GM12878 (cell line): ENCODE data around the gene RSL24D1. TPM values are rescaled to one million over a fixed set of nuclear protein-coding genes. Genes with fewer than 3 reads are reported as not detected.

ENCODE experiments used
- ATF7 ChIP-seq: fragments of 450-650 bp; IDR thresholded peaks from 2 replicates; pipeline ENCODE4 v1.6.1; 2016; ENCODE audit warnings: low read depth, mild to moderate bottlenecking
- BCLAF1 ChIP-seq: fragments of 450-650 bp; IDR thresholded peaks from 2 replicates; pipeline ENCODE4 v1.6.1; 2017; ENCODE audit warnings: antibody characterized with exemption, mild to moderate bottlenecking, moderate library complexity
- CBX5 ChIP-seq: sonication (generic); IDR thresholded peaks from 2 replicates; pipeline ENCODE4 v1.6.1; 2016; ENCODE audit warnings: low read depth, moderate library complexity, mild to moderate bottlenecking, inconsistent platforms
- CREB1 ChIP-seq: IDR thresholded peaks from 2 replicates; pipeline ENCODE4 v1.6.1; 2012; ENCODE audit warnings: low read depth, mild to moderate bottlenecking, inconsistent platforms
- E2F8 ChIP-seq: fragments of 450-650 bp; IDR thresholded peaks from 2 replicates; pipeline ENCODE4 v1.6.1; 2018; ENCODE audit warnings: mild to moderate bottlenecking, low read depth, moderate library complexity; ENCODE audit not compliant: partially characterized antibody
- EP300 ChIP-seq, 2 experiments: fragments of 150-350 bp in 1 of 2; IDR thresholded peaks; 2 replicates each; pipeline ENCODE4 v1.6.1; 2011 to 2012; ENCODE audit warnings: low read depth in 2 of 2, low read length in 2 of 2, borderline replicate concordance in 1 of 2, improper control_type of control experiment in 1 of 2, inconsistent platforms in 1 of 2; ENCODE audit not compliant: control insufficient read depth in 1 of 2
- ETV6 ChIP-seq, 2 experiments: fragments of 450-650 bp in 1 of 2; IDR thresholded peaks in 1 of 2; conservative IDR thresholded peaks in 1 of 2; 2 replicates each; pipeline ENCODE4 v1.6.1; 2014; ENCODE audit warnings: antibody characterized with exemption in 1 of 2, borderline replicate concordance in 1 of 2, low read depth in 1 of 2, mild to moderate bottlenecking in 1 of 2, moderate library complexity in 1 of 2
- FOXM1 ChIP-seq: IDR thresholded peaks from 2 replicates; pipeline ENCODE4 v1.6.1; 2012; ENCODE audit warnings: low read depth, mild to moderate bottlenecking, inconsistent platforms, low read length, moderate library complexity
- JUNB ChIP-seq: IDR thresholded peaks from 2 replicates; pipeline ENCODE4 v1.6.1; 2016; ENCODE audit warnings: antibody characterized with exemption, mild to moderate bottlenecking
- JUND ChIP-seq: IDR thresholded peaks from 2 replicates; pipeline ENCODE4 v1.6.1; 2012; ENCODE audit warnings: low read depth, mild to moderate bottlenecking, low read length, improper control_type of control experiment, moderate library complexity
- KDM1A ChIP-seq: fragments of 200-600 bp; sonication (generic); IDR thresholded peaks from 2 replicates; pipeline ENCODE4 v1.6.1; 2016; ENCODE audit warnings: borderline replicate concordance
- NKRF ChIP-seq: fragments of 450-650 bp; conservative IDR thresholded peaks from 2 replicates; pipeline ENCODE4 v1.6.1; 2017; ENCODE audit warnings: mild to moderate bottlenecking, moderate library complexity
- NRF1 ChIP-seq: conservative IDR thresholded peaks from 2 replicates; pipeline ENCODE4 v1.6.1; 2011; ENCODE audit warnings: mild to moderate bottlenecking, low read depth, low read length, improper control_type of control experiment
- PBX3 ChIP-seq: IDR thresholded peaks from 2 replicates; pipeline ENCODE4 v1.6.1; 2011; ENCODE audit warnings: mild to moderate bottlenecking, low read depth, low read length, moderate library complexity; ENCODE audit not compliant: insufficient replicate concordance
- POLR2AphosphoS2 ChIP-seq: IDR thresholded peaks from 2 replicates; pipeline ENCODE4 v1.6.1; 2011; ENCODE audit warnings: low read depth, mild to moderate bottlenecking, low read length, improper control_type of control experiment, moderate library complexity
- RCOR1 ChIP-seq: conservative IDR thresholded peaks from 2 replicates; pipeline ENCODE4 v1.6.1; 2012; ENCODE audit warnings: low read depth, low read length, improper control_type of control experiment
- RFX5 ChIP-seq: IDR thresholded peaks from 2 replicates; pipeline ENCODE4 v1.6.1; 2011; ENCODE audit warnings: low read depth, low read length, improper control_type of control experiment
- SIX5 ChIP-seq: IDR thresholded peaks from 2 replicates; pipeline ENCODE4 v1.6.1; 2011; ENCODE audit warnings: mild to moderate bottlenecking, low read depth, low read length, moderate library complexity; ENCODE audit not compliant: severe bottlenecking
- SP1 ChIP-seq: IDR thresholded peaks from one replicate; pipeline ENCODE4 v1.6.1; 2011; ENCODE audit warnings: low read depth, low read length
- TAF1 ChIP-seq: IDR thresholded peaks from 2 replicates; pipeline ENCODE4 v1.6.1; 2011; ENCODE audit warnings: mild to moderate bottlenecking, low read depth, low read length, borderline replicate concordance
- TBL1XR1 ChIP-seq: IDR thresholded peaks from 2 replicates; pipeline ENCODE4 v1.6.1; 2012; ENCODE audit warnings: low read depth, low read length, improper control_type of control experiment
- ZNF217 ChIP-seq: fragments of 450-650 bp; IDR thresholded peaks from 2 replicates; pipeline ENCODE4 v1.6.1; 2017; ENCODE audit warnings: antibody characterized with exemption, mild to moderate bottlenecking
- ZNF622 ChIP-seq: fragments of 450-650 bp; IDR thresholded peaks from 2 replicates; pipeline ENCODE4 v1.6.1; 2017; ENCODE audit warnings: mild to moderate bottlenecking, inconsistent platforms
- polyA plus RNA-seq, 11 experiments: library from polyadenylated mRNA; depleted of rRNA in 4 of 11; unstranded in 6 of 11; stranded (reverse) in 5 of 11; fragments of >200 nt; fragmentation: Nextera tagmentation in 4 of 11; fragmentation: Illumina TruSeq in 1 of 11; extraction: Ambion mirVana in 4 of 11; extraction: Trizol in 1 of 11; gene quantifications; 1 replicate in 1 of 11; 2 replicates in 10 of 11; pipeline versions ENCODE4 v1.2.1 to v1.2.3, GENCODE V29; 2011 to 2016; ENCODE audit warnings: inconsistent platforms in 2 of 11, missing spikeins in 2 of 11, low read depth in 1 of 11
- total RNA-seq, 4 experiments: library from RNA; depleted of rRNA in 3 of 4; stranded (reverse); fragments of >200 nt in 3 of 4; fragmentation: Illumina TruSeq in 1 of 4; extraction: Trizol in 1 of 4; gene quantifications; 2 replicates each; pipeline versions ENCODE4 v1.2.1 to v1.2.3, GENCODE V29; 2013 to 2021

Gene RSL24D1
- total and polyA plus RNA-seq, 10 of the 15 experiments (the other 5 are each of a cell fraction or from before 2014, with no cell fraction given) = 94.9 to 249 (median 121) TPM

- TF ChIP-seq SIX5 = no peak
- TF ChIP-seq CBX5 = no peak
- TF ChIP-seq PBX3 = no peak
- TF ChIP-seq ZNF217 = no peak
- TF ChIP-seq POLR2AphosphoS2 = no peak
- no peak for TF ChIP-seq RFX5
- no peak for TF ChIP-seq SP1
- no peak for TF ChIP-seq KDM1A
- no peak for TF ChIP-seq CREB1
- no peak for TF ChIP-seq EP300 (IDR thresholded peaks at IDR 0.05; ENCODE audit: borderline replicate concordance in 1 of 2, control insufficient read depth in 1 of 2, low read depth in 2 of 2, low read length in 2 of 2)
- no peak for TF ChIP-seq ZNF622
- TF ChIP-seq TBL1XR1 = 0 out of 2 replicates have a peak, but pooled peaks have one; percentile 40
- TF ChIP-seq NKRF = no peak
- TF ChIP-seq FOXM1 = no peak
- no peak for TF ChIP-seq TAF1
- TF ChIP-seq JUND = no peak
- no peak for TF ChIP-seq BCLAF1
- no peak; the same call in 1 of the 2 replicates for TF ChIP-seq JUNB
- peak; percentile 44; the same call in 1 of the 2 replicates for TF ChIP-seq ATF7
- TF ChIP-seq E2F8 = no peak
- no peak for TF ChIP-seq NRF1
- no peak for TF ChIP-seq RCOR1
- peak in 1 of 2 experiments; percentile 81; a peak in 1 of 4 replicates for TF ChIP-seq ETV6 (conservative IDR thresholded peaks at IDR 0.05 in 1 of 2, IDR thresholded peaks at IDR 0.05 in 1 of 2; ENCODE audit: borderline replicate concordance in 1 of 2, low read depth in 1 of 2)
These were observed 25.8 kb upstream of the RSL24D1 start (continued) for GRCh38 chr15:55222588-55222987.
